Measurements from ENCODE around the gene PPP2R5E. TPM values are rescaled to one million over a fixed set of nuclear protein-coding genes. Genes with fewer than 3 reads are reported as not detected.
A peak's percentile ranks its signal among the peaks of the same experiment; 100 is the strongest.

The PPP2R5E gene
- total and polyA plus RNA-seq, 8 donors: 33.4 to 45.3 (median 38.5) TPM

DNA sequence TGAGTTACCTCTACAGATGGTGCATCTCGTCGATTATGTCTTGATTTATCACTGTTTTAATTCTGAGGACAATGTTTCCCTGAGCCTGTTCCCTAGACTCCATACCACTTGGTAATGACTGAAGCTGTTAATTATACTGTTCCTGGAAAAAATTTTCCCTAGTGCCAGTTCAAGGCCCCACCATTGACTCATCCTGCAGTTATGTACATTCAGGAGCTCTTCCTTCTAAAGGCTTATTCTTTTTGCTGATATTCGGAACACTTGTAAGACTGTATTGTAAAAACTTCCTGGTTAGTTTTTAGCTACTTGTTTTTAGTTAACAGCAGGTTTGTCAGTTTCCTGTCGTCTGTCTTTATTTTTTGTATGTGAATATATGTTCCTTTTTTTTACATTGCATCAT lies 30.4 kb upstream of the PPP2R5E start:
- Histone ChIP-seq H3K36me3 (no peaks in the 10 kb centered on the region), H3K9me3 (no peaks in the 10 kb centered on the region), H3K4me1 (no peaks in the 10 kb centered on the region), H3K4me3 (no peak overlapping the region), H3K27me3 (no peaks in the 10 kb centered on the region), H3K27ac (no peak overlapping the region)
- intact Hi-C loops (cut with DNase I): no loop called here
- no peak for TF ChIP-seq CTCF (IDR thresholded peaks at IDR 0.05)
- no peak for ATAC-seq
- no peak for DNase-seq

DNA sequence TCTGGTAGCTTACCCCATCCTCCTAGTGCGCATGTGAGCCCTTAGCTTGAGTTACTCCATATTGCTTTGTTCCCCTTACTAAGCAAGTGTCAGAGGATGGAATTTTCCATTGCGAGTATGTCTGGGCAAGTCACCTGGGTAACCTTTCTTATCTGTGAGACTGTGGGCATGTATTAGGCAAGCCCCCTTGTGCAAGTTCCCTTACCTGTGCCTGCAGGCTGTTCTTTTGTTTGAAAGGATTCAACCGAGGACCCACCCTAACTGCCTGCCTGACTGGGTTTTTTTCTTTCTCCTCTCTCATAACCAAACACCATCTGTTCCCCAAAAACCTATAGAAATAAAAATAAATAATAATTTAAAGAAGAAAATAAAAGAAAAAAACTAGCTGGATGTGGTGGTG lies 22.3 kb upstream of the PPP2R5E start:
- peaks cover 0 to 3% of the 10 kb centered on the region in 2 donors for H3K4me1 ChIP-seq
- no peak for TF ChIP-seq CTCF (IDR thresholded peaks at IDR 0.05)
- ATAC-seq: no peak
- H3K4me3 ChIP-seq: no peak overlapping the region
- intact Hi-C loops (cut with DNase I): no loop called here
- H3K9me3 ChIP-seq: no peaks in the 10 kb centered on the region
- H3K27ac ChIP-seq: no peak overlapping the region
- no peaks in the 10 kb centered on the region for H3K36me3 ChIP-seq
- no peak for DNase-seq
- H3K27me3 ChIP-seq: no peaks in the 10 kb centered on the region

- H3K36me3 ChIP-seq: no peaks in the 10 kb centered on the region
- DNase-seq (peak in 1 of 4 donors; percentile 49), ATAC-seq (peak; percentile 93)
- no peak overlapping the region for H3K27ac ChIP-seq
- no peak for TF ChIP-seq CTCF (IDR thresholded peaks at IDR 0.05)
- H3K4me3 ChIP-seq: no peak overlapping the region
- H3K4me1 ChIP-seq: peaks cover 0 to 3% of the 10 kb centered on the region in 2 donors
- intact Hi-C loops (cut with DNase I): no loop called here
- no peaks in the 10 kb centered on the region for H3K27me3 ChIP-seq
- no peaks in the 10 kb centered on the region for H3K9me3 ChIP-seq
Measured at GRCh38 chr14:63564318-63564717, 21.1 kb upstream of the PPP2R5E start.

DNA sequence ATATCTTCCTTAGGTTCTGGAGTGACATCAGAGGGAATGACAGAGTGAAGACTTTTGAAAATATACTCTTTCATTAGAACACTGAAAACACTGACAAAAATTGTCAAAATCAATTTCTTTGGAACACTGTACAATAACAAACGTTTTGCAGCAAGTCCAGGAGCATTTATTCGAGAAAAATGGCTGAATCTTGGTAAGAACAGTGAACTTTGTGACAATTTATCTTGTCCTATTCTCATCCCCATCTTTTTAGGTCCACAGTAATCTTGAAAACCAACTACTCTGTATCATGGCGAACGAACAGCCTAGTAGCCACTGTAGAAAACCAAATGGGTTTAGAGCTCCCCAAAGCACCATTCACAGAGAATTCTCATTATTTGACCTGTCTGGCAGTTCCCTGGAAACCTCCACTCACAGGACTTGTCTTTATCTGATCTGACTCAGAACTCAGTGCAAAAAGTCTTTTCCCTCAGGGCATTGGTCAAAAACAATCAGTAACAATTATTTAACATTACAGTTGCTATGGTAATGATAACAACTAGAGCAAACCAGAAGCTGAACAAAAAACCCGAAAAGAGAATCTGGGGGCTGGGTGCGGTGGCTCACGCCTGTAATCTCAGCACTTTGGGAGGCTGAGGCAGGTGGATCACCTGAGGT lies 20.3 kb upstream of the PPP2R5E start:
- Histone ChIP-seq H3K36me3 (no peaks in the 10 kb centered on the region), H3K27ac (no peak overlapping the region), H3K9me3 (no peaks in the 10 kb centered on the region), H3K4me3 (no peak overlapping the region), H3K27me3 (no peaks in the 10 kb centered on the region), H3K4me1 (peaks cover 0 to 3% of the 10 kb centered on the region in 2 donors)
- ATAC-seq: peak; percentile 26
- no peak for TF ChIP-seq CTCF (IDR thresholded peaks at IDR 0.05)
- no peak for DNase-seq
- intact Hi-C loops (cut with DNase I): no loop called here

DNA sequence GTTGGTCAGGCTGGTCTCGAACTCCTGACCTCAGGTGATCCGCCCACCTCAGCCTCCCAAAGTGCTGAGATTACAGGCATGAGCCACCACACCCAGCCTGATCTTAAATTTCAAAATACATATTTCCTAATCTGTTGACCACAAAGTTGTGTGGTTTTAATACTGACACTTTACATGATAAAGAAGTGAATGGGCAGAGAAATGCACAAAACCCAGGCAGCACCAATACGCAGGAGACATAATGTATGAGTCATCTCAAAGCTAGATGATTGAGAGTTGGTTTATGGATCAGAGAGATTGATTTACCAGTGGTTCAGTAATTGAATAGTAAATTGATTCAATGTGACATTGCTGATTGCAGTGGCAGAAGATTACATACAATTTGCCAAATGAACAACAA lies 19.2 kb upstream of the PPP2R5E start:
- H3K4me3 ChIP-seq: no peak overlapping the region
- no peaks in the 10 kb centered on the region for H3K36me3 ChIP-seq
- peaks cover 0 to 3% of the 10 kb centered on the region in 2 donors for H3K4me1 ChIP-seq
- no peak for TF ChIP-seq CTCF (IDR thresholded peaks at IDR 0.05)
- H3K27me3 ChIP-seq: no peaks in the 10 kb centered on the region
- H3K27ac ChIP-seq: no peak overlapping the region
- no peak for ATAC-seq
- H3K9me3 ChIP-seq: no peaks in the 10 kb centered on the region
- no peak for DNase-seq
- intact Hi-C loops (cut with DNase I): no loop called here

All from left lung (tissue), 10 donors.